ENCODE measurements around the gene RCCD1.

RCCD1 gene

GRCh38 chr15:90981681-90982080, 27.0 kb downstream of the RCCD1 start:
- Histone ChIP-seq H3K27ac (ENCODE audit: low read depth, low read length) (no peak overlapping the region), H3K4me2 (ENCODE audit: low read length) (no peak overlapping the region), H3K9me2 (replicated peaks; ENCODE audit: control insufficient read depth, low read length) (no peaks in the 10 kb centered on the region), H3K4me1 (ENCODE audit: control insufficient read depth, low read length) (peaks cover 5% of the 10 kb centered on the region), H3K27me3 (ENCODE audit: control insufficient read depth, low read length) (no peaks in the 10 kb centered on the region), H3K4me3 (ENCODE audit: low read length) (no peak overlapping the region), H3K36me3 (ENCODE audit: control insufficient read depth, low read length) (peaks cover 89% of the 10 kb centered on the region), H3F3A (ENCODE audit: control insufficient read depth, insufficient read depth) (no peaks in the 10 kb centered on the region), H3K79me2 (ENCODE audit: control insufficient read depth, low read length) (peaks cover 53% of the 10 kb centered on the region), H3K9me3 (ENCODE audit: control insufficient read depth, insufficient read depth, low read length) (no peaks in the 10 kb centered on the region), H4K20me1 (ENCODE audit: control insufficient read depth, insufficient read depth, low read depth, low read length) (0 out of 2 replicates have a peak, but pooled peaks cover 4% of the 10 kb centered on the region)
- TF ChIP-seq EZH2phosphoT487 (IDR thresholded peaks at IDR 0.05; ENCODE audit: borderline replicate concordance, low read length): no peak
- TF ChIP-seq, protein P1, sequence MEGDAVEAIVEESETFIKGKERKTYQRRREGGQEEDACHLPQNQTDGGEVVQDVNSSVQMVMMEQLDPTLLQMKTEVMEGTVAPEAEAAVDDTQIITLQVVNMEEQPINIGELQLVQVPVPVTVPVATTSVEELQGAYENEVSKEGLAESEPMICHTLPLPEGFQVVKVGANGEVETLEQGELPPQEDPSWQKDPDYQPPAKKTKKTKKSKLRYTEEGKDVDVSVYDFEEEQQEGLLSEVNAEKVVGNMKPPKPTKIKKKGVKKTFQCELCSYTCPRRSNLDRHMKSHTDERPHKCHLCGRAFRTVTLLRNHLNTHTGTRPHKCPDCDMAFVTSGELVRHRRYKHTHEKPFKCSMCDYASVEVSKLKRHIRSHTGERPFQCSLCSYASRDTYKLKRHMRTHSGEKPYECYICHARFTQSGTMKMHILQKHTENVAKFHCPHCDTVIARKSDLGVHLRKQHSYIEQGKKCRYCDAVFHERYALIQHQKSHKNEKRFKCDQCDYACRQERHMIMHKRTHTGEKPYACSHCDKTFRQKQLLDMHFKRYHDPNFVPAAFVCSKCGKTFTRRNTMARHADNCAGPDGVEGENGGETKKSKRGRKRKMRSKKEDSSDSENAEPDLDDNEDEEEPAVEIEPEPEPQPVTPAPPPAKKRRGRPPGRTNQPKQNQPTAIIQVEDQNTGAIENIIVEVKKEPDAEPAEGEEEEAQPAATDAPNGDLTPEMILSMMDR (IDR thresholded peaks at IDR 0.05; ENCODE audit: low read depth, low read length, poor library complexity, severe bottlenecking): no peak

- peaks cover 10% of the 10 kb centered on the region for H3K4me1 ChIP-seq (ENCODE audit: control insufficient read depth, low read length)
- no peak overlapping the region for H3K27ac ChIP-seq (ENCODE audit: low read depth, low read length)
- H3K27me3 ChIP-seq (ENCODE audit: control insufficient read depth, low read length): no peaks in the 10 kb centered on the region
- H3K36me3 ChIP-seq (ENCODE audit: control insufficient read depth, low read length): peaks cover 89% of the 10 kb centered on the region
- 0 out of 2 replicates have a peak, but pooled peaks cover 4% of the 10 kb centered on the region for H4K20me1 ChIP-seq (ENCODE audit: control insufficient read depth, insufficient read depth, low read depth, low read length)
- no peaks in the 10 kb centered on the region for H3F3A ChIP-seq (ENCODE audit: control insufficient read depth, insufficient read depth)
- H3K4me3 ChIP-seq (ENCODE audit: low read length): no peak overlapping the region
- H3K4me2 ChIP-seq (ENCODE audit: low read length): no peak overlapping the region
- H3K9me3 ChIP-seq (ENCODE audit: control insufficient read depth, insufficient read depth, low read length): no peaks in the 10 kb centered on the region
- no peaks in the 10 kb centered on the region for H3K9me2 ChIP-seq (replicated peaks; ENCODE audit: control insufficient read depth, low read length)
- peaks cover 57% of the 10 kb centered on the region for H3K79me2 ChIP-seq (ENCODE audit: control insufficient read depth, low read length)
- TF ChIP-seq, protein P1 (IDR thresholded peaks at IDR 0.05; ENCODE audit: low read depth, low read length, poor library complexity, severe bottlenecking): no peak
- no peak for TF ChIP-seq EZH2phosphoT487 (IDR thresholded peaks at IDR 0.05; ENCODE audit: borderline replicate concordance, low read length)
Measured at GRCh38 chr15:90982135-90982534, 27.5 kb downstream of the RCCD1 start.

- peak overlapping the region; percentile 74 for H3K4me2 ChIP-seq (ENCODE audit: low read length)
- H3K4me1 ChIP-seq (ENCODE audit: control insufficient read depth, low read length): peaks cover 54% of the 10 kb centered on the region
- H3K9me3 ChIP-seq (ENCODE audit: control insufficient read depth, insufficient read depth, low read length): no peaks in the 10 kb centered on the region
- peaks cover 18% of the 10 kb centered on the region for H4K20me1 ChIP-seq (ENCODE audit: control insufficient read depth, insufficient read depth, low read depth, low read length)
- no peaks in the 10 kb centered on the region for H3K27me3 ChIP-seq (ENCODE audit: control insufficient read depth, low read length)
- TF ChIP-seq, protein P1 (IDR thresholded peaks at IDR 0.05; ENCODE audit: low read depth, low read length, poor library complexity, severe bottlenecking): no peak
- no peak for TF ChIP-seq EZH2phosphoT487 (IDR thresholded peaks at IDR 0.05; ENCODE audit: borderline replicate concordance, low read length)
- H3F3A ChIP-seq (ENCODE audit: control insufficient read depth, insufficient read depth): no peaks in the 10 kb centered on the region
- H3K79me2 ChIP-seq (ENCODE audit: control insufficient read depth, low read length): peaks cover 97% of the 10 kb centered on the region
- H3K4me3 ChIP-seq (ENCODE audit: low read length): peak overlapping the region; percentile 34; the same call in 1 of the 2 replicates
- no peaks in the 10 kb centered on the region for H3K9me2 ChIP-seq (replicated peaks; ENCODE audit: control insufficient read depth, low read length)
- H3K27ac ChIP-seq (ENCODE audit: low read depth, low read length): no peak overlapping the region
- H3K36me3 ChIP-seq (ENCODE audit: control insufficient read depth, low read length): peaks cover 64% of the 10 kb centered on the region
Measured at GRCh38 chr15:90986790-90987507, 32.3 kb downstream of the RCCD1 start.

Data from DOHH2 (cell line).